Stimulated activated CD8-positive, alpha-beta memory T cell treated with anti-CD3 and anti-CD28 coated beads, Interleukin-2, amount 100 ng/mL, for 48 hours (primary cell): ENCODE results near the gene SAXO1.
"Not testable (repeated sequence)": the region's sequence is repeated elsewhere in the genome, so short reads cannot be mapped to it uniquely, and the experiment has no call there.

Source experiments
- DNase-seq, 2 donors: peaks; one replicate each; pipeline ENCODE4 v3.0.0-alpha.2; 2020; ENCODE audit warnings: low read depth in 2 of 2

The SAXO1 gene

GRCh38 chr9:18999173-18999785, 33.7 kb downstream of the SAXO1 start:
- DNase-seq: no peak

GRCh38 chr9:18997151-18997550, 35.9 kb downstream of the SAXO1 start:
- DNase-seq: no peak

- no peak for DNase-seq
Observed at GRCh38 chr9:18996211-18996610, 36.8 kb downstream of the SAXO1 start.

- DNase-seq: no peak
Observed at GRCh38 chr9:18994263-18994916, 38.6 kb downstream of the SAXO1 start.

GRCh38 chr9:18991197-18991596, 41.8 kb downstream of the SAXO1 start:
- DNase-seq: not testable (repeated sequence)

- no peak for DNase-seq
Observed at GRCh38 chr9:18990494-18990893, 42.5 kb downstream of the SAXO1 start.

- DNase-seq: no peak
Observed at GRCh38 chr9:18989865-18990264, 43.1 kb downstream of the SAXO1 start.

GRCh38 chr9:18989097-18989496, 43.9 kb downstream of the SAXO1 start:
- DNase-seq: no peak

- no peak for DNase-seq
Observed at GRCh38 chr9:18988003-18988402, 45.0 kb downstream of the SAXO1 start.

- DNase-seq: no peak
Observed at GRCh38 chr9:18985996-18986395, 47.0 kb downstream of the SAXO1 start.

- no peak for DNase-seq
Observed at GRCh38 chr9:18985464-18985951, 47.5 kb downstream of the SAXO1 start.

- DNase-seq: no peak
Observed at GRCh38 chr9:18982262-18982620, 50.8 kb downstream of the SAXO1 start.

GRCh38 chr9:18981476-18982261, 51.3 kb downstream of the SAXO1 start:
- no peak for DNase-seq

GRCh38 chr9:18980189-18980588, 52.8 kb downstream of the SAXO1 start:
- no peak for DNase-seq

- no peak for DNase-seq
Observed at GRCh38 chr9:18979367-18979766, 53.6 kb downstream of the SAXO1 start.

- no peak for DNase-seq
Observed at GRCh38 chr9:18978188-18978587, 54.8 kb downstream of the SAXO1 start.

- no peak for DNase-seq
Observed at GRCh38 chr9:18976709-18977531, 56.1 kb downstream of the SAXO1 start.

- no peak for DNase-seq
Observed at GRCh38 chr9:18976221-18976708, 56.7 kb downstream of the SAXO1 start.

GRCh38 chr9:18973348-18973747, 59.7 kb downstream of the SAXO1 start:
- no peak for DNase-seq

GRCh38 chr9:18972675-18973074, 60.3 kb downstream of the SAXO1 start:
- no peak for DNase-seq

GRCh38 chr9:18971909-18972308, 61.1 kb downstream of the SAXO1 start:
- DNase-seq: no peak

- DNase-seq: no peak
Observed at GRCh38 chr9:18971404-18971803, 61.6 kb downstream of the SAXO1 start.
